IMR-90 (cell line): ENCODE data around the gene PON1. TPM values are rescaled to one million over a fixed set of nuclear protein-coding genes. Genes with fewer than 3 reads are reported as not detected.

Experiments
- ATAC-seq: fragments of 200-7000 bp; cut with Tn5 transposase; 2 replicates; pipeline ENCODE4 v1.9.1; 2020; ENCODE audit warnings: low read depth, mild to moderate bottlenecking, moderate library complexity
- BruUV-seq: library from RNA; stranded (reverse); fragments of 400-500 nt; replicated peaks from 2 replicates; lab custom pipeline; 2021; lab: Mats Ljungman, UMichigan
- CTCF ChIA-PET: fragments of 300-600 bp; formaldehyde crosslinking; extraction: SDS; loops from one replicate; lab custom pipeline; 2021; ENCODE audit warnings: antibody characterized with exemption; lab: Yijun Ruan, JAX
- POLR2A ChIA-PET: fragments of 300-600 bp; sonication (Branson Sonifier 250); formaldehyde crosslinking; loops from one replicate; lab custom pipeline; 2022; ENCODE audit warnings: antibody characterized with exemption; ENCODE audit not compliant: unreplicated experiment; lab: Charles Lee
- DNase-seq: peaks from one replicate; pipeline ENCODE4 v3.0.0; 2013
- H2AFZ ChIP-seq: replicated peaks from 2 replicates; pipeline ENCODE3; 2013; ENCODE audit warnings: low read length, mild to moderate bottlenecking; ENCODE audit not compliant: poor library complexity
- H2AK5ac ChIP-seq: 2 replicates; pipeline ENCODE4 v1.6.1; 2013; ENCODE audit warnings: low read depth, low read length, inconsistent platforms
- H2AK9ac ChIP-seq: replicated peaks from 2 replicates; pipeline ENCODE3; 2013; ENCODE audit warnings: mild to moderate bottlenecking, low read depth, low read length, moderate library complexity; ENCODE audit not compliant: poor library complexity
- H2BK120ac ChIP-seq: 2 replicates; pipeline ENCODE4 v1.6.1; 2013; ENCODE audit warnings: low read depth, low read length, inconsistent platforms
- H2BK15ac ChIP-seq: 3 replicates; pipeline ENCODE4 v1.6.1; 2013; ENCODE audit warnings: low read depth, low read length, inconsistent platforms
- H2BK20ac ChIP-seq: 2 replicates; pipeline ENCODE4 v1.6.1; 2013; ENCODE audit warnings: low read depth, mild to moderate bottlenecking, inconsistent platforms, low read length, moderate library complexity
- H2BK5ac ChIP-seq: 2 replicates; pipeline ENCODE4 v1.6.1; 2013; ENCODE audit warnings: mild to moderate bottlenecking, low read depth, low read length, inconsistent platforms; ENCODE audit not compliant: poor library complexity, severe bottlenecking
- H3K14ac ChIP-seq: replicated peaks from 2 replicates; pipeline ENCODE4 v1.6.1; 2013; ENCODE audit warnings: low read depth, low read length, inconsistent platforms
- H3K18ac ChIP-seq: 2 replicates; pipeline ENCODE4 v1.6.1; 2013; ENCODE audit warnings: low read depth, low read length, control low read depth
- H3K23ac ChIP-seq: 2 replicates; pipeline ENCODE4 v1.6.1; 2013; ENCODE audit warnings: low read depth, low read length, inconsistent platforms
- H3K27ac ChIP-seq: 2 replicates; pipeline ENCODE4 v1.5.1; 2013; ENCODE audit warnings: mild to moderate bottlenecking, control low read depth, low read length; ENCODE audit not compliant: insufficient read depth
- H3K27me3 ChIP-seq: 2 replicates; pipeline ENCODE4 v1.6.1; 2013; ENCODE audit warnings: low read length; ENCODE audit not compliant: control insufficient read depth, insufficient read depth
- H3K36me3 ChIP-seq: 2 replicates; pipeline ENCODE4 v1.6.1; 2013; ENCODE audit warnings: low read length, mixed read lengths; ENCODE audit not compliant: control insufficient read depth, insufficient read depth
- H3K4ac ChIP-seq: 2 replicates; pipeline ENCODE4 v1.6.1; 2013; ENCODE audit warnings: low read depth, low read length, inconsistent platforms
- H3K4me1 ChIP-seq: 2 replicates; pipeline ENCODE4 v1.6.1; 2013; ENCODE audit warnings: low read length, mixed read lengths; ENCODE audit not compliant: control insufficient read depth, insufficient read depth
- H3K4me2 ChIP-seq: 2 replicates; pipeline ENCODE4 v1.6.1; 2013; ENCODE audit warnings: low read depth, mild to moderate bottlenecking, control low read depth, low read length, moderate library complexity
- H3K4me3 ChIP-seq: 2 replicates; pipeline ENCODE4 v1.5.1; 2013; ENCODE audit warnings: low read depth, mild to moderate bottlenecking, control low read depth, low read length, moderate library complexity; ENCODE audit not compliant: insufficient read depth
- H3K56ac ChIP-seq: 2 replicates; pipeline ENCODE4 v1.6.1; 2013; ENCODE audit warnings: low read length, inconsistent platforms; ENCODE audit not compliant: insufficient read depth; ENCODE audit errors: extremely low read depth
- H3K79me1 ChIP-seq, 2 experiments: 2 replicates each; pipeline ENCODE4 v1.6.1; 2013; ENCODE audit warnings: low read length in 2 of 2, inconsistent platforms in 1 of 2, low read depth in 1 of 2
- H3K9ac ChIP-seq: 2 replicates; pipeline ENCODE4 v1.6.1; 2013; ENCODE audit warnings: low read depth, low read length, control low read depth
- H3K9me1 ChIP-seq: 2 replicates; pipeline ENCODE4 v1.6.1; 2013; ENCODE audit warnings: low read length, inconsistent platforms; ENCODE audit not compliant: insufficient read depth
- H3K9me3 ChIP-seq: 2 replicates; pipeline ENCODE4 v1.6.1; 2013; ENCODE audit warnings: low read length; ENCODE audit not compliant: control insufficient read depth, insufficient read depth
- H4K20me1 ChIP-seq: 2 replicates; pipeline ENCODE4 v1.6.1; 2013; ENCODE audit warnings: low read length, inconsistent platforms; ENCODE audit not compliant: insufficient read depth
- H4K5ac ChIP-seq: 2 replicates; pipeline ENCODE4 v1.6.1; 2013; ENCODE audit warnings: mild to moderate bottlenecking, low read depth, low read length, control low read depth
- H4K8ac ChIP-seq, 2 experiments: 2 replicates each; pipeline ENCODE4 v1.6.1; 2013; ENCODE audit warnings: low read depth in 2 of 2, low read length in 2 of 2, control low read depth in 1 of 2, inconsistent platforms in 1 of 2
- H4K91ac ChIP-seq: 2 replicates; pipeline ENCODE4 v1.6.1; 2013; ENCODE audit warnings: low read depth, low read length, inconsistent platforms; ENCODE audit not compliant: insufficient read depth
- BHLHE40 ChIP-seq: fragments of 150-350 bp; IDR thresholded peaks from 2 replicates; pipeline ENCODE4 v1.6.1; 2016; ENCODE audit warnings: mild to moderate bottlenecking, low read depth, low read length
- CHD1 ChIP-seq: IDR thresholded peaks from 2 replicates; pipeline ENCODE4 v1.6.1; 2012; ENCODE audit warnings: low read depth, low read length, improper control_type of control experiment
- MAFK ChIP-seq: IDR thresholded peaks from 2 replicates; pipeline ENCODE4 v1.6.1; 2012; ENCODE audit warnings: low read depth, low read length, improper control_type of control experiment
- NFE2L2 ChIP-seq: fragments of 150-350 bp; IDR thresholded peaks from 2 replicates; pipeline ENCODE4 v1.6.1; 2016; ENCODE audit warnings: low read depth, mild to moderate bottlenecking, low read length
- POLR2A ChIP-seq: IDR thresholded peaks from 2 replicates; pipeline ENCODE4 v1.6.1; 2012; ENCODE audit warnings: mild to moderate bottlenecking, low read depth, low read length
- RAD21 ChIP-seq: IDR thresholded peaks from 2 replicates; pipeline ENCODE4 v1.6.1; 2012; ENCODE audit warnings: low read length, improper control_type of control experiment
- RFX5 ChIP-seq: IDR thresholded peaks from 2 replicates; pipeline ENCODE4 v1.8.0; 2012; ENCODE audit warnings: low read depth, mild to moderate bottlenecking, low read length, moderate library complexity
- WGBS, 2 experiments: methylation state at CpG; one replicate each; pipeline versions ENCODE4 v1.1.5 to v1.1.7; 2013; ENCODE audit warnings: missing lambda C conversion rate in 2 of 2; ENCODE audit not compliant: insufficient read length in 1 of 2; ENCODE audit errors: extremely low coverage in 2 of 2; 5-methylcytosine and 5-hydroxymethylcytosine counted together
- dilution Hi-C: fragments of 300-500 bp; cut with HindIII; formaldehyde crosslinking; loops from one replicate; pipeline ENCODE4 v1.14.3; 2018; ENCODE audit warnings: low sequenced_read_pairs; ENCODE audit not compliant: unreplicated experiment
- in situ Hi-C: fragments of 300-500 bp; cut with MboI; formaldehyde crosslinking; loops from 3 replicates; pipeline ENCODE4 v1.14.3; 2019; ENCODE audit warnings: low sequenced_read_pairs, inconsistent platforms, mixed read lengths
- intact Hi-C: fragments of 100-400 bp; cut with micrococcal nuclease; formaldehyde crosslinking; loops from 2 replicates; pipeline ENCODE4 v1.10.0; 2022
- polyA plus RNA-seq, 3 experiments: library from polyadenylated mRNA; depleted of rRNA; stranded (reverse); fragments of >200 nt; gene quantifications; 2 replicates each; pipeline ENCODE4 v1.2.3, GENCODE V29; 2012; ENCODE audit warnings: low replicate concordance in 1 of 3
- total RNA-seq: library from RNA; depleted of rRNA; stranded (reverse); fragments of >200 nt; gene quantifications from 2 replicates; pipeline ENCODE4 v1.2.3, GENCODE V29; 2012

Gene PON1
- total and polyA plus RNA-seq, 2 of the 4 experiments (the other 2 are of a cell fraction), result not detected

DNA sequence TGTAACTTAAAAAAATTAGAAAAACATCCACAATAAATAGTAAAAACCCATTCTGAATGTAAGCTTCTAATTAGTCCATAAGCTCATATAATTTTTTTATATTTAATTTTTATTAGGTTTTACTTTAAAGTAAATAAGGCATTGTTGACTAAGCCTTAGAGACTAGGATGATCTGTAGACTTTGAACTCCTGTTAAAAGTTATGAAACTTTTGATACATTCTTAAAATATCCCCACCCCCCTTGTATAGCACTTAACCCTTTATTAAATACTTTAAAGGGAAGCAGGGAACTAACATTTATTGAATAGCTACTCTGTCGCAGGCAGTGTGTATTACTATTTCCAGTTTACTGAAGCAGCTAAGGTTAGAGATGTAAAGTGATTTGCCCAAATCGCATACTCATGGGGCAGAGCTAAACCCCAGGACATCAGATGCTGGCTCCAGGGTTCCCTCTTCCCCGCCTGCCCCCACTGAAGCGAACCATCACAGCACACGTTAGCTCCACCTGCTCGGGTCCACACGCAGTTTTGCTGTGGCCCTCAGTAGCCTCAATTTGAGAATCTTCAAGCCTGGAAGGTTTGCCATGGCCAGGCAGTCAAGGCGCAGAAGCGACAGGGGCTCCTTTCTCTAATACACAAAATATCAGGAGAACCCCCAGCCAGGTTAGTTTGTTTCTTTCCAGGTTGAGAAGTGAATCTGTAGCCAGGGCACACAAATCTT lies 762 bp downstream of the PON1 start:
- no TSS peak for BruUV-seq
- H3K18ac ChIP-seq, result no peak overlapping the region
- H2AK9ac ChIP-seq, result no peak overlapping the region
- H3K23ac ChIP-seq, result no peak overlapping the region
- H2AK5ac ChIP-seq, result no peak overlapping the region
- H4K20me1 ChIP-seq, result no peaks in the 10 kb centered on the region
- no peaks in the 10 kb centered on the region for H3K36me3 ChIP-seq
- no peak overlapping the region for H4K8ac ChIP-seq
- H3K4me2 ChIP-seq, result no peak overlapping the region
- H3K9ac ChIP-seq, result no peak overlapping the region
- ChIA-PET POLR2A (no interaction called here), CTCF (no interaction called here)
- in situ Hi-C loops (no loop called here), intact Hi-C loops (no loop called here), dilution Hi-C loops (no loop called here)
- no peak for DNase-seq
- no peaks in the 10 kb centered on the region for H3K9me3 ChIP-seq
- no peaks in the 10 kb centered on the region for H3K79me1 ChIP-seq
- no peak overlapping the region for H4K91ac ChIP-seq
- H3K27me3 ChIP-seq, result peaks cover 8% of the 10 kb centered on the region
- H2BK20ac ChIP-seq, result no peak overlapping the region
- ATAC-seq, result no peak
- H3K56ac ChIP-seq, result no peak overlapping the region
- no peak overlapping the region for H2AFZ ChIP-seq
- H2BK120ac ChIP-seq, result no peak overlapping the region
- no peak for TF ChIP-seq NFE2L2
- no peak for TF ChIP-seq RFX5
- no peak for TF ChIP-seq CHD1
- no peak for TF ChIP-seq RAD21
- no peak for TF ChIP-seq POLR2A
- TF ChIP-seq MAFK, result no peak
- TF ChIP-seq BHLHE40, result no peak
- H3K14ac ChIP-seq, result no peak overlapping the region
- H2BK5ac ChIP-seq, result no peak overlapping the region
- no peaks in the 10 kb centered on the region for H3K9me1 ChIP-seq
- H2BK15ac ChIP-seq, result no peak overlapping the region
- no peak overlapping the region for H4K5ac ChIP-seq
- H3K4ac ChIP-seq, result no peak overlapping the region
- no peak overlapping the region for H3K4me3 ChIP-seq
- no peak overlapping the region for H3K27ac ChIP-seq
- WGBS, 2 experiments, result 60% methylated on average over 2 of the region's 9 CpGs; no CpG with 5 or more reads in 1 of the 2 experiments
- no peaks in the 10 kb centered on the region for H3K4me1 ChIP-seq
